K562 (cell line): ENCODE measurements around the gene CCDC124. TPM values are rescaled to one million over a fixed set of nuclear protein-coding genes. Genes with fewer than 3 reads are reported as not detected.

Source experiments
- BACH1 ChIP-seq: fragments of 200-800 bp; sonication (Bioruptor generic); IDR thresholded peaks from 2 replicates; pipeline ENCODE4 v1.6.1; 2016; ENCODE audit warnings: missing genetic modification characterization, missing compliant biosample characterization
- CAMTA2 ChIP-seq: fragments of 250-450 bp; sonication (Bioruptor Pico); conservative IDR thresholded peaks from 2 replicates; pipeline ENCODE4 v1.5.1; 2022
- CXXC5 ChIP-seq: fragments of 250-450 bp; sonication (Bioruptor Pico); IDR thresholded peaks from 2 replicates; pipeline ENCODE4 v1.8.0; 2022; ENCODE audit warnings: inconsistent platforms, mild to moderate bottlenecking, moderate library complexity
- HDAC2 ChIP-seq: fragments of 450-650 bp; IDR thresholded peaks from 2 replicates; pipeline ENCODE4 v1.6.1; 2016; ENCODE audit warnings: mild to moderate bottlenecking
- MECOM ChIP-seq: fragments of 250-450 bp; sonication (Bioruptor Pico); IDR thresholded peaks from 2 replicates; pipeline ENCODE4 v1.8.0; 2022; ENCODE audit warnings: inconsistent platforms
- NCOA1 ChIP-seq: fragments of 450-650 bp; IDR thresholded peaks from 2 replicates; pipeline ENCODE4 v1.6.1; 2016; ENCODE audit warnings: low read depth
- SETDB1 ChIP-seq: IDR thresholded peaks from one replicate; pipeline ENCODE4 v1.6.1; 2012; ENCODE audit warnings: low read length, control low read depth, inconsistent platforms
- SMAD4 ChIP-seq: fragments of 250-450 bp; sonication (Bioruptor Pico); conservative IDR thresholded peaks from 2 replicates; pipeline ENCODE4 v1.8.0; 2021; ENCODE audit warnings: inconsistent platforms, mild to moderate bottlenecking, moderate library complexity
- TFAM ChIP-seq: fragments of 250-450 bp; sonication (Bioruptor Pico); conservative IDR thresholded peaks from 2 replicates; pipeline ENCODE4 v1.5.0; 2021; ENCODE audit warnings: mild to moderate bottlenecking, moderate library complexity
- polyA plus RNA-seq, 8 experiments: library from polyadenylated mRNA; depleted of rRNA in 4 of 8; stranded (reverse) in 5 of 8; unstranded in 3 of 8; fragments of >200 nt; fragmentation: Nextera tagmentation in 2 of 8; fragmentation: Illumina TruSeq in 1 of 8; extraction: Ambion mirVana in 2 of 8; extraction: Trizol in 1 of 8; gene quantifications; 2 replicates each; pipeline versions ENCODE4 v1.2.1 to v1.2.3, GENCODE V29; 2011 to 2014; ENCODE audit warnings: inconsistent platforms in 1 of 8, missing spikeins in 1 of 8
- total RNA-seq, 7 experiments: library from RNA; depleted of rRNA in 6 of 7; stranded (reverse); fragments of >200 nt in 6 of 7; fragmentation: Illumina TruSeq in 2 of 7; extraction: Trizol in 2 of 7; gene quantifications; 2 replicates each; pipeline versions ENCODE4 v1.2.1 to v1.2.3, GENCODE V29; 2011 to 2021; ENCODE audit warnings: low replicate concordance in 1 of 7
- TF ChIP-seq, protein P1 (sequence below), 3 experiments: fragments of 200-800 bp in 1 of 3; fragments of 250-450 bp in 1 of 3; fragments of 450-650 bp in 1 of 3; sonication (Bioruptor Pico) in 1 of 3; sonication (Bioruptor generic) in 1 of 3; formaldehyde crosslinking in 1 of 3; IDR thresholded peaks; 2 replicates each; pipeline versions ENCODE4 v1.6.1 to v1.8.0; 2016 to 2022; ENCODE audit warnings: mild to moderate bottlenecking in 2 of 3, missing genetic modification characterization in 2 of 3, missing compliant biosample characterization in 1 of 3, moderate library complexity in 1 of 3
- TF ChIP-seq, protein P2 (sequence below): sonication (generic); formaldehyde crosslinking; IDR thresholded peaks from 2 replicates; pipeline ENCODE4 v1.5.0; 2020; ENCODE audit warnings: missing genetic modification reagents
- TF ChIP-seq, protein P3 (sequence below): sonication (generic); formaldehyde crosslinking; IDR thresholded peaks from 2 replicates; pipeline ENCODE4 v1.8.0; 2022; ENCODE audit warnings: mild to moderate bottlenecking, missing genetic modification reagents
- TF ChIP-seq, protein P4 (sequence below): fragments of 450-650 bp; IDR thresholded peaks from 2 replicates; pipeline ENCODE4 v1.6.1; 2016; ENCODE audit warnings: mild to moderate bottlenecking
- TF ChIP-seq, protein P5 (sequence below), 2 experiments: fragments of 450-650 bp; IDR thresholded peaks; 2 replicates each; pipeline ENCODE4 v1.6.1; 2018; ENCODE audit warnings: mild to moderate bottlenecking in 2 of 2, low read depth in 1 of 2; ENCODE audit not compliant: partially characterized antibody in 2 of 2

Gene CCDC124
- total and polyA plus RNA-seq, 9 of the 15 experiments (the other 6 are each of a cell fraction or from before 2014, with no cell fraction given) = 5.8 to 234 (median 40.1) TPM

DNA sequence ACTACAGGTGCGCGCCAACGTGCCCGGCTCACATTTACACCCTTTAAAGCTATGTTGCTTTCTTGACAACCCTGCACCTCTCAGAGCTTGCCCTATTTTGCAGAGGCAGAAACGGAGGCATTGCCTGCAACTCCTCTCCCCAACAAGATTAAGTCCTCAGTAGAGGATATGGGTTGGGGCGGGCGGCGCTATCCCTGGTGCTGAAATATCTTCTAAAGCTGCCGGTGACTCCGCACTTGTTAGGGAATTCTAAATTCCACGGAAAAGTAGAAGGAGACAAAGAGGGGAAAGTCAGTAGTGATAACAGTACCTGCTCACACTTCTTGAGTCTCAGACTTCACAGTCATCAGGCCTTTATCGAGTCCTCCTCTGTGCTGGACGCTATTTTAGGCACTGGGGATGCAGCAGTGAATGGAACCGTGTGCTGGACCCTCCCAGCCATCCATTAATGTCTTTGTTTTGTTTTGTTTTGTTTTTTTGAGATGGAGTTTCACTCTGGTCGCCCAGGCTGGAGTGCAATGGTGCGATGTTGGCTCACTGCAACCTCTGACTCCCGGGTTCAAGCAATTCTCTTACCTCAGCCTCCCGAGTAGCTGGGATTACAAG is 43.1 kb upstream of the CCDC124 start (continued):
- TF ChIP-seq, protein P1, sequence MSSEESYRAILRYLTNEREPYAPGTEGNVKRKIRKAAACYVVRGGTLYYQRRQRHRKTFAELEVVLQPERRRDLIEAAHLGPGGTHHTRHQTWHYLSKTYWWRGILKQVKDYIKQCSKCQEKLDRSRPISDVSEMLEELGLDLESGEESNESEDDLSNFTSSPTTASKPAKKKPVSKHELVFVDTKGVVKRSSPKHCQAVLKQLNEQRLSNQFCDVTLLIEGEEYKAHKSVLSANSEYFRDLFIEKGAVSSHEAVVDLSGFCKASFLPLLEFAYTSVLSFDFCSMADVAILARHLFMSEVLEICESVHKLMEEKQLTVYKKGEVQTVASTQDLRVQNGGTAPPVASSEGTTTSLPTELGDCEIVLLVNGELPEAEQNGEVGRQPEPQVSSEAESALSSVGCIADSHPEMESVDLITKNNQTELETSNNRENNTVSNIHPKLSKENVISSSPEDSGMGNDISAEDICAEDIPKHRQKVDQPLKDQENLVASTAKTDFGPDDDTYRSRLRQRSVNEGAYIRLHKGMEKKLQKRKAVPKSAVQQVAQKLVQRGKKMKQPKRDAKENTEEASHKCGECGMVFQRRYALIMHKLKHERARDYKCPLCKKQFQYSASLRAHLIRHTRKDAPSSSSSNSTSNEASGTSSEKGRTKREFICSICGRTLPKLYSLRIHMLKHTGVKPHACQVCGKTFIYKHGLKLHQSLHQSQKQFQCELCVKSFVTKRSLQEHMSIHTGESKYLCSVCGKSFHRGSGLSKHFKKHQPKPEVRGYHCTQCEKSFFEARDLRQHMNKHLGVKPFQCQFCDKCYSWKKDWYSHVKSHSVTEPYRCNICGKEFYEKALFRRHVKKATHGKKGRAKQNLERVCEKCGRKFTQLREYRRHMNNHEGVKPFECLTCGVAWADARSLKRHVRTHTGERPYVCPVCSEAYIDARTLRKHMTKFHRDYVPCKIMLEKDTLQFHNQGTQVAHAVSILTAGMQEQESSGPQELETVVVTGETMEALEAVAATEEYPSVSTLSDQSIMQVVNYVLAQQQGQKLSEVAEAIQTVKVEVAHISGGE (CRISPR knock-in tag; IDR thresholded peaks at IDR 0.05) = peak in 1 of 3 experiments; percentile 62; a peak in 1 of 6 replicates
- TF ChIP-seq SMAD4 (CRISPR knock-in tag) (peak; percentile 53; the same call in 1 of the 2 replicates), CXXC5 (peak; percentile 66), MECOM (CRISPR knock-in tag) (0 out of 2 replicates have a peak, but pooled peaks have one; percentile 7), HDAC2 (peak; percentile 84), CAMTA2 (no peak), SETDB1 (no peak), TFAM (no peak), BACH1 (tag) (peak; percentile 48; the same call in 1 of the 2 replicates), NCOA1 (peak; percentile 73; the same call in 1 of the 2 replicates)
- TF ChIP-seq, protein P2, sequence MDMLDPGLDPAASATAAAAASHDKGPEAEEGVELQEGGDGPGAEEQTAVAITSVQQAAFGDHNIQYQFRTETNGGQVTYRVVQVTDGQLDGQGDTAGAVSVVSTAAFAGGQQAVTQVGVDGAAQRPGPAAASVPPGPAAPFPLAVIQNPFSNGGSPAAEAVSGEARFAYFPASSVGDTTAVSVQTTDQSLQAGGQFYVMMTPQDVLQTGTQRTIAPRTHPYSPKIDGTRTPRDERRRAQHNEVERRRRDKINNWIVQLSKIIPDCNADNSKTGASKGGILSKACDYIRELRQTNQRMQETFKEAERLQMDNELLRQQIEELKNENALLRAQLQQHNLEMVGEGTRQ (CRISPR knock-in tag) = peak; percentile 10; the same call in 1 of the 2 replicates
- TF ChIP-seq, protein P3, sequence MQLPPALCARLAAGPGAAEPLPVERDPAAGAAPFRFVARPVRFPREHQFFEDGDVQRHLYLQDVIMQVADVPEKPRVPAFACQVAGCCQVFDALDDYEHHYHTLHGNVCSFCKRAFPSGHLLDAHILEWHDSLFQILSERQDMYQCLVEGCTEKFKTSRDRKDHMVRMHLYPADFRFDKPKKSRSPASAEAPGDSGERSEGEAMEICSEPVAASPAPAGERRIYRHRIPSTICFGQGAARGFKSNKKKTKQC (CRISPR knock-in tag) = peak; percentile 92
- TF ChIP-seq, protein P4, sequence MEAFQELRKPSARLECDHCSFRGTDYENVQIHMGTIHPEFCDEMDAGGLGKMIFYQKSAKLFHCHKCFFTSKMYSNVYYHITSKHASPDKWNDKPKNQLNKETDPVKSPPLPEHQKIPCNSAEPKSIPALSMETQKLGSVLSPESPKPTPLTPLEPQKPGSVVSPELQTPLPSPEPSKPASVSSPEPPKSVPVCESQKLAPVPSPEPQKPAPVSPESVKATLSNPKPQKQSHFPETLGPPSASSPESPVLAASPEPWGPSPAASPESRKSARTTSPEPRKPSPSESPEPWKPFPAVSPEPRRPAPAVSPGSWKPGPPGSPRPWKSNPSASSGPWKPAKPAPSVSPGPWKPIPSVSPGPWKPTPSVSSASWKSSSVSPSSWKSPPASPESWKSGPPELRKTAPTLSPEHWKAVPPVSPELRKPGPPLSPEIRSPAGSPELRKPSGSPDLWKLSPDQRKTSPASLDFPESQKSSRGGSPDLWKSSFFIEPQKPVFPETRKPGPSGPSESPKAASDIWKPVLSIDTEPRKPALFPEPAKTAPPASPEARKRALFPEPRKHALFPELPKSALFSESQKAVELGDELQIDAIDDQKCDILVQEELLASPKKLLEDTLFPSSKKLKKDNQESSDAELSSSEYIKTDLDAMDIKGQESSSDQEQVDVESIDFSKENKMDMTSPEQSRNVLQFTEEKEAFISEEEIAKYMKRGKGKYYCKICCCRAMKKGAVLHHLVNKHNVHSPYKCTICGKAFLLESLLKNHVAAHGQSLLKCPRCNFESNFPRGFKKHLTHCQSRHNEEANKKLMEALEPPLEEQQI = peak; percentile 54; the same call in 1 of the 2 replicates
- TF ChIP-seq, protein P5, sequence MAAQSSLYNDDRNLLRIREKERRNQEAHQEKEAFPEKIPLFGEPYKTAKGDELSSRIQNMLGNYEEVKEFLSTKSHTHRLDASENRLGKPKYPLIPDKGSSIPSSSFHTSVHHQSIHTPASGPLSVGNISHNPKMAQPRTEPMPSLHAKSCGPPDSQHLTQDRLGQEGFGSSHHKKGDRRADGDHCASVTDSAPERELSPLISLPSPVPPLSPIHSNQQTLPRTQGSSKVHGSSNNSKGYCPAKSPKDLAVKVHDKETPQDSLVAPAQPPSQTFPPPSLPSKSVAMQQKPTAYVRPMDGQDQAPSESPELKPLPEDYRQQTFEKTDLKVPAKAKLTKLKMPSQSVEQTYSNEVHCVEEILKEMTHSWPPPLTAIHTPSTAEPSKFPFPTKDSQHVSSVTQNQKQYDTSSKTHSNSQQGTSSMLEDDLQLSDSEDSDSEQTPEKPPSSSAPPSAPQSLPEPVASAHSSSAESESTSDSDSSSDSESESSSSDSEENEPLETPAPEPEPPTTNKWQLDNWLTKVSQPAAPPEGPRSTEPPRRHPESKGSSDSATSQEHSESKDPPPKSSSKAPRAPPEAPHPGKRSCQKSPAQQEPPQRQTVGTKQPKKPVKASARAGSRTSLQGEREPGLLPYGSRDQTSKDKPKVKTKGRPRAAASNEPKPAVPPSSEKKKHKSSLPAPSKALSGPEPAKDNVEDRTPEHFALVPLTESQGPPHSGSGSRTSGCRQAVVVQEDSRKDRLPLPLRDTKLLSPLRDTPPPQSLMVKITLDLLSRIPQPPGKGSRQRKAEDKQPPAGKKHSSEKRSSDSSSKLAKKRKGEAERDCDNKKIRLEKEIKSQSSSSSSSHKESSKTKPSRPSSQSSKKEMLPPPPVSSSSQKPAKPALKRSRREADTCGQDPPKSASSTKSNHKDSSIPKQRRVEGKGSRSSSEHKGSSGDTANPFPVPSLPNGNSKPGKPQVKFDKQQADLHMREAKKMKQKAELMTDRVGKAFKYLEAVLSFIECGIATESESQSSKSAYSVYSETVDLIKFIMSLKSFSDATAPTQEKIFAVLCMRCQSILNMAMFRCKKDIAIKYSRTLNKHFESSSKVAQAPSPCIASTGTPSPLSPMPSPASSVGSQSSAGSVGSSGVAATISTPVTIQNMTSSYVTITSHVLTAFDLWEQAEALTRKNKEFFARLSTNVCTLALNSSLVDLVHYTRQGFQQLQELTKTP (IDR thresholded peaks at IDR 0.05; ENCODE audit: low read depth in 1 of 2, partially characterized antibody in 2 of 2) = peak in 1 of 2 experiments; percentile 91
